Upper lobe of right lung (tissue), 1 donor: ENCODE data around the gene CCDC88C. TPM values are rescaled to one million over a fixed set of nuclear protein-coding genes. Genes with fewer than 3 reads are reported as not detected.
A peak's percentile ranks its signal among the peaks of the same experiment; 100 is the strongest.

Experiments used
- ATAC-seq: fragments of 200-7000 bp; cut with Tn5 transposase; one replicate; pipeline ENCODE4 v1.9.1; 2020; ENCODE audit warnings: mild to moderate bottlenecking, moderate library complexity
- DNase-seq: peaks from one replicate; pipeline ENCODE4 v3.0.0-alpha.2; 2020
- H3K27ac ChIP-seq: fragments of 200-600 bp; one replicate; pipeline ENCODE4 v1.8.0; 2022
- H3K27me3 ChIP-seq: fragments of 200-600 bp; one replicate; pipeline ENCODE4 v1.8.0; 2022; ENCODE audit warnings: mild to moderate bottlenecking
- H3K36me3 ChIP-seq: fragments of 200-600 bp; one replicate; pipeline ENCODE4 v1.8.0; 2022
- H3K4me1 ChIP-seq: fragments of 200-600 bp; one replicate; pipeline ENCODE4 v1.8.0; 2022
- H3K4me3 ChIP-seq: fragments of 200-600 bp; one replicate; pipeline ENCODE4 v1.8.0; 2022; ENCODE audit warnings: mild to moderate bottlenecking
- H3K9me3 ChIP-seq: fragments of 200-600 bp; one replicate; pipeline ENCODE4 v1.8.0; 2022
- CTCF ChIP-seq: fragments of 200-600 bp; IDR thresholded peaks from one replicate; pipeline ENCODE4 v1.8.0; 2022; ENCODE audit warnings: antibody characterized with exemption
- intact Hi-C: fragments of 100-400 bp; cut with DNase I; formaldehyde crosslinking; loops from one replicate; pipeline ENCODE4 v1.11.0; 2022
- total RNA-seq: library from RNA; stranded (reverse); fragmentation: NEBNext Ultra II Directional; extraction: Animal tissue kit (Norgen Biotek cat#: 25700); gene quantifications from one replicate; pipeline ENCODE4 v1.2.1, GENCODE V29; 2021
- donor health status: DM: no; HTN: yes; CAD: no; lungs with severe emphysema.

The CCDC88C gene
- total RNA-seq, 1 donor from 2014 or later = 34.1 TPM

GRCh38 chr14:91380610-91381371 lies 36.8 kb downstream of the CCDC88C start:
- no peaks in the 10 kb centered on the region for H3K27me3 ChIP-seq
- intact Hi-C loops = no loop called here
- peaks cover 45% of the 10 kb centered on the region for H3K4me1 ChIP-seq
- ATAC-seq = no peak
- DNase-seq = no peak
- H3K27ac ChIP-seq = no peak overlapping the region
- H3K4me3 ChIP-seq = no peak overlapping the region
- no peaks in the 10 kb centered on the region for H3K36me3 ChIP-seq
- no peak for TF ChIP-seq CTCF
- H3K9me3 ChIP-seq = no peaks in the 10 kb centered on the region

GRCh38 chr14:91380123-91380522 lies 37.5 kb downstream of the CCDC88C start:
- DNase-seq (no peak), ATAC-seq (no peak)
- no peak overlapping the region for H3K4me3 ChIP-seq
- no peak for TF ChIP-seq CTCF
- peaks cover 45% of the 10 kb centered on the region for H3K4me1 ChIP-seq
- H3K36me3 ChIP-seq = no peaks in the 10 kb centered on the region
- no peak overlapping the region for H3K27ac ChIP-seq
- intact Hi-C loops = no loop called here
- no peaks in the 10 kb centered on the region for H3K27me3 ChIP-seq
- H3K9me3 ChIP-seq = no peaks in the 10 kb centered on the region

- no peaks in the 10 kb centered on the region for H3K9me3 ChIP-seq
- intact Hi-C loops = no loop called here
- H3K4me3 ChIP-seq = no peak overlapping the region
- no peak for DNase-seq
- H3K4me1 ChIP-seq = peaks cover 46% of the 10 kb centered on the region
- no peak overlapping the region for H3K27ac ChIP-seq
- no peaks in the 10 kb centered on the region for H3K36me3 ChIP-seq
- no peak for ATAC-seq
- no peak for TF ChIP-seq CTCF
- no peaks in the 10 kb centered on the region for H3K27me3 ChIP-seq
Measured at GRCh38 chr14:91379579-91379932, 38.1 kb downstream of the CCDC88C start.

- DNase-seq (no peak), ATAC-seq (peak; percentile 49)
- Histone ChIP-seq H3K9me3 (no peaks in the 10 kb centered on the region), H3K27me3 (no peaks in the 10 kb centered on the region), H3K4me1 (peaks cover 51% of the 10 kb centered on the region), H3K36me3 (no peaks in the 10 kb centered on the region), H3K4me3 (no peak overlapping the region), H3K27ac (no peak overlapping the region)
- intact Hi-C loops = no loop called here
- TF ChIP-seq CTCF = no peak
Measured at GRCh38 chr14:91378930-91379578, 38.6 kb downstream of the CCDC88C start.

- peak; percentile 63 for DNase-seq
- Histone ChIP-seq H3K27ac (no peak overlapping the region), H3K27me3 (no peaks in the 10 kb centered on the region), H3K9me3 (no peaks in the 10 kb centered on the region), H3K4me3 (no peak overlapping the region), H3K36me3 (no peaks in the 10 kb centered on the region), H3K4me1 (peaks cover 59% of the 10 kb centered on the region)
- intact Hi-C loops = no loop called here
- TF ChIP-seq CTCF = no peak
- ATAC-seq = peak; percentile 66
Measured at GRCh38 chr14:91377700-91378652, 39.6 kb downstream of the CCDC88C start.
